Activated naive CD4-positive, alpha-beta T cell treated with anti-CD3 and anti-CD28 coated beads for 36 hours (primary cell): ENCODE measurements around the gene ADK. TPM values are rescaled to one million over a fixed set of nuclear protein-coding genes. Genes with fewer than 3 reads are reported as not detected.
"Not testable (repeated sequence)": the region's sequence is repeated elsewhere in the genome, so short reads cannot be mapped to it uniquely, and the experiment has no call there.

Source experiments
- CTCF ChIA-PET: fragments of 350-600 bp; sonication (Branson Sonifier 250); formaldehyde crosslinking; loops from one replicate; lab custom pipeline; 2021; ENCODE audit warnings: antibody characterized with exemption; lab: Charles Lee
- DNase-seq: peaks from one replicate; pipeline ENCODE4 v3.0.0-alpha.2; 2020
- H3K27ac Mint-ChIP-seq: one replicate; pipeline ENCODE4 v1.8.0; 2021; ENCODE audit warnings: mild to moderate bottlenecking, mixed read lengths
- H3K27me3 Mint-ChIP-seq: one replicate; pipeline ENCODE4 v1.8.0; 2021; ENCODE audit warnings: low read depth, mixed read lengths
- H3K36me3 Mint-ChIP-seq: one replicate; pipeline ENCODE4 v1.8.0; 2021; ENCODE audit warnings: low read depth, mixed read lengths
- H3K4me1 Mint-ChIP-seq: one replicate; pipeline ENCODE4 v1.8.0; 2021; ENCODE audit warnings: low read depth, mixed read lengths
- H3K4me3 Mint-ChIP-seq: one replicate; pipeline ENCODE4 v1.8.0; 2021; ENCODE audit warnings: mild to moderate bottlenecking, moderate library complexity, mixed read lengths
- H3K9me3 Mint-ChIP-seq: one replicate; pipeline ENCODE4 v1.8.0; 2021; ENCODE audit warnings: mixed read lengths
- intact Hi-C: fragments of 100-400 bp; cut with micrococcal nuclease; formaldehyde crosslinking; loops from one replicate; pipeline ENCODE4 v1.15.1; 2023
- total RNA-seq, 2 experiments: library from RNA; stranded (reverse); gene quantifications; one replicate each; pipeline ENCODE4 v1.2.3, GENCODE V29; 2021

The ADK gene
- total RNA-seq, 2 experiments from 2014 or later = 43.4 to 43.9 TPM

GRCh38 chr10:74523199-74523598 is 372.2 kb downstream of the ADK start:
- intact Hi-C loops = no loop called here
- H3K4me1 Mint-ChIP-seq = peaks cover 7% of the 10 kb centered on the region
- no peak for DNase-seq
- no peaks in the 10 kb centered on the region for H3K27me3 Mint-ChIP-seq
- H3K27ac Mint-ChIP-seq = no peak overlapping the region
- CTCF ChIA-PET = interaction anchor here (1.3 kb wide), 1 partner anchor 100 kb away, joined by 3 read pairs; no protein-coding TSS in a partner anchor
- H3K4me3 Mint-ChIP-seq = no peak overlapping the region
- H3K36me3 Mint-ChIP-seq = peaks cover 17% of the 10 kb centered on the region
- no peaks in the 10 kb centered on the region for H3K9me3 Mint-ChIP-seq

- peaks cover 25% of the 10 kb centered on the region for H3K36me3 Mint-ChIP-seq
- CTCF ChIA-PET = no interaction called here
- intact Hi-C loops = no loop called here
- no peak for DNase-seq
- H3K27ac Mint-ChIP-seq = no peak overlapping the region
- peaks cover 7% of the 10 kb centered on the region for H3K4me1 Mint-ChIP-seq
- H3K27me3 Mint-ChIP-seq = no peaks in the 10 kb centered on the region
- no peak overlapping the region for H3K4me3 Mint-ChIP-seq
- H3K9me3 Mint-ChIP-seq = no peaks in the 10 kb centered on the region
Observed at GRCh38 chr10:74525885-74526284, 374.9 kb downstream of the ADK start.

GRCh38 chr10:74527611-74528010 is 376.6 kb downstream of the ADK start:
- intact Hi-C loops, DNase-seq, H3K4me1 Mint-ChIP-seq, CTCF ChIA-PET, H3K9me3 Mint-ChIP-seq, H3K27me3 Mint-ChIP-seq, H3K27ac Mint-ChIP-seq, H3K4me3 Mint-ChIP-seq: not testable (repeated sequence)
- peaks cover 25% of the 10 kb centered on the region for H3K36me3 Mint-ChIP-seq

- CTCF ChIA-PET = no interaction called here
- Mint-ChIP-seq H3K27me3 (no peaks in the 10 kb centered on the region), H3K4me1 (no peaks in the 10 kb centered on the region), H3K27ac (no peak overlapping the region), H3K36me3 (peaks cover 25% of the 10 kb centered on the region), H3K9me3 (no peaks in the 10 kb centered on the region), H3K4me3 (no peak overlapping the region)
- DNase-seq = no peak
- intact Hi-C loops = no loop called here
Observed at GRCh38 chr10:74529205-74529604, 378.2 kb downstream of the ADK start.

GRCh38 chr10:74530981-74531380 is 380.0 kb downstream of the ADK start:
- DNase-seq = no peak
- no peak overlapping the region for H3K4me3 Mint-ChIP-seq
- CTCF ChIA-PET = no interaction called here
- no peaks in the 10 kb centered on the region for H3K27me3 Mint-ChIP-seq
- H3K9me3 Mint-ChIP-seq = no peaks in the 10 kb centered on the region
- peaks cover 27% of the 10 kb centered on the region for H3K36me3 Mint-ChIP-seq
- no peak overlapping the region for H3K27ac Mint-ChIP-seq
- H3K4me1 Mint-ChIP-seq = no peaks in the 10 kb centered on the region
- intact Hi-C loops = no loop called here

GRCh38 chr10:74539317-74539716 is 388.3 kb downstream of the ADK start:
- DNase-seq = no peak
- Mint-ChIP-seq H3K4me3 (no peak overlapping the region), H3K36me3 (peaks cover 4% of the 10 kb centered on the region), H3K27me3 (no peaks in the 10 kb centered on the region), H3K9me3 (no peaks in the 10 kb centered on the region), H3K27ac (no peak overlapping the region), H3K4me1 (peaks cover 10% of the 10 kb centered on the region)
- intact Hi-C loops = no loop called here
- CTCF ChIA-PET = no interaction called here

GRCh38 chr10:74541375-74541774 is 390.4 kb downstream of the ADK start:
- peaks cover 4% of the 10 kb centered on the region for H3K36me3 Mint-ChIP-seq

GRCh38 chr10:74542077-74542476 is 391.1 kb downstream of the ADK start:
- CTCF ChIA-PET = interaction anchor here (0.9 kb wide), 1 partner anchor 17 kb away, joined by 4 read pairs; no protein-coding TSS in a partner anchor
- Mint-ChIP-seq H3K27me3 (no peaks in the 10 kb centered on the region), H3K36me3 (peaks cover 1% of the 10 kb centered on the region), H3K27ac (no peak overlapping the region), H3K4me1 (peaks cover 5% of the 10 kb centered on the region), H3K4me3 (no peak overlapping the region), H3K9me3 (no peaks in the 10 kb centered on the region)
- intact Hi-C loops = no loop called here
- DNase-seq = no peak

More at GRCh38 chr10:74541375-74541774, 390.4 kb downstream of the ADK start:
- H3K9me3 Mint-ChIP-seq = no peaks in the 10 kb centered on the region
- peaks cover 10% of the 10 kb centered on the region for H3K4me1 Mint-ChIP-seq
- H3K27ac Mint-ChIP-seq = no peak overlapping the region
- H3K4me3 Mint-ChIP-seq = no peak overlapping the region
- CTCF ChIA-PET = no interaction called here
- DNase-seq = no peak
- intact Hi-C loops = no loop called here
- no peaks in the 10 kb centered on the region for H3K27me3 Mint-ChIP-seq

- no peak for DNase-seq
- peaks cover 5% of the 10 kb centered on the region for H3K4me1 Mint-ChIP-seq
- CTCF ChIA-PET = interaction anchor here (0.6 kb wide), 1 partner anchor 107 kb away, joined by 4 read pairs; no protein-coding TSS in a partner anchor
- no peaks in the 10 kb centered on the region for H3K9me3 Mint-ChIP-seq
- H3K36me3 Mint-ChIP-seq = peaks cover 1% of the 10 kb centered on the region
- intact Hi-C loops = no loop called here
- H3K27ac Mint-ChIP-seq = no peak overlapping the region
- H3K4me3 Mint-ChIP-seq = no peak overlapping the region
- no peaks in the 10 kb centered on the region for H3K27me3 Mint-ChIP-seq
Observed at GRCh38 chr10:74543276-74543675, 392.3 kb downstream of the ADK start.

- no peak overlapping the region for H3K27ac Mint-ChIP-seq
- CTCF ChIA-PET = no interaction called here
- H3K36me3 Mint-ChIP-seq = peaks cover 1% of the 10 kb centered on the region
- no peaks in the 10 kb centered on the region for H3K27me3 Mint-ChIP-seq
- peaks cover 5% of the 10 kb centered on the region for H3K4me1 Mint-ChIP-seq
- no peak overlapping the region for H3K4me3 Mint-ChIP-seq
- H3K9me3 Mint-ChIP-seq = no peaks in the 10 kb centered on the region
- intact Hi-C loops = no loop called here
- DNase-seq = no peak
Observed at GRCh38 chr10:74544106-74544505, 393.1 kb downstream of the ADK start.

- intact Hi-C loops = no loop called here
- H3K4me3 Mint-ChIP-seq = no peak overlapping the region
Observed at GRCh38 chr10:74548676-74549075, 397.7 kb downstream of the ADK start.

GRCh38 chr10:74556072-74556705 is 405.2 kb downstream of the ADK start:
- peaks cover 10% of the 10 kb centered on the region for H3K36me3 Mint-ChIP-seq
- CTCF ChIA-PET = interaction anchor here (0.6 kb wide), 1 partner anchor 588 kb away, joined by 4 read pairs; no protein-coding TSS in a partner anchor
- intact Hi-C loops = no loop called here
- H3K27ac Mint-ChIP-seq = no peak overlapping the region
- H3K4me3 Mint-ChIP-seq = no peak overlapping the region
- no peaks in the 10 kb centered on the region for H3K27me3 Mint-ChIP-seq
- H3K4me1 Mint-ChIP-seq = peaks cover 14% of the 10 kb centered on the region
- no peak for DNase-seq
- H3K9me3 Mint-ChIP-seq = peaks cover 3% of the 10 kb centered on the region

More at GRCh38 chr10:74548676-74549075, 397.7 kb downstream of the ADK start:
- CTCF ChIA-PET = no interaction called here
- Mint-ChIP-seq H3K36me3 (peaks cover 5% of the 10 kb centered on the region), H3K4me1 (peaks cover 5% of the 10 kb centered on the region), H3K9me3 (no peaks in the 10 kb centered on the region), H3K27me3 (no peaks in the 10 kb centered on the region), H3K27ac (no peak overlapping the region)
- DNase-seq = no peak

- no peak overlapping the region for H3K4me3 Mint-ChIP-seq
- CTCF ChIA-PET = interaction anchor here (0.7 kb wide), 1 partner anchor 76 kb away, joined by 3 read pairs; no protein-coding TSS in a partner anchor
- DNase-seq = no peak
- H3K27ac Mint-ChIP-seq = no peak overlapping the region
- intact Hi-C loops = no loop called here
- H3K9me3 Mint-ChIP-seq = peaks cover 3% of the 10 kb centered on the region
- H3K36me3 Mint-ChIP-seq = peaks cover 10% of the 10 kb centered on the region
- no peaks in the 10 kb centered on the region for H3K27me3 Mint-ChIP-seq
- peaks cover 14% of the 10 kb centered on the region for H3K4me1 Mint-ChIP-seq
Observed at GRCh38 chr10:74557098-74557497, 406.1 kb downstream of the ADK start.
